Measurements from ENCODE around the gene GNAZ.

The GNAZ gene

DNA sequence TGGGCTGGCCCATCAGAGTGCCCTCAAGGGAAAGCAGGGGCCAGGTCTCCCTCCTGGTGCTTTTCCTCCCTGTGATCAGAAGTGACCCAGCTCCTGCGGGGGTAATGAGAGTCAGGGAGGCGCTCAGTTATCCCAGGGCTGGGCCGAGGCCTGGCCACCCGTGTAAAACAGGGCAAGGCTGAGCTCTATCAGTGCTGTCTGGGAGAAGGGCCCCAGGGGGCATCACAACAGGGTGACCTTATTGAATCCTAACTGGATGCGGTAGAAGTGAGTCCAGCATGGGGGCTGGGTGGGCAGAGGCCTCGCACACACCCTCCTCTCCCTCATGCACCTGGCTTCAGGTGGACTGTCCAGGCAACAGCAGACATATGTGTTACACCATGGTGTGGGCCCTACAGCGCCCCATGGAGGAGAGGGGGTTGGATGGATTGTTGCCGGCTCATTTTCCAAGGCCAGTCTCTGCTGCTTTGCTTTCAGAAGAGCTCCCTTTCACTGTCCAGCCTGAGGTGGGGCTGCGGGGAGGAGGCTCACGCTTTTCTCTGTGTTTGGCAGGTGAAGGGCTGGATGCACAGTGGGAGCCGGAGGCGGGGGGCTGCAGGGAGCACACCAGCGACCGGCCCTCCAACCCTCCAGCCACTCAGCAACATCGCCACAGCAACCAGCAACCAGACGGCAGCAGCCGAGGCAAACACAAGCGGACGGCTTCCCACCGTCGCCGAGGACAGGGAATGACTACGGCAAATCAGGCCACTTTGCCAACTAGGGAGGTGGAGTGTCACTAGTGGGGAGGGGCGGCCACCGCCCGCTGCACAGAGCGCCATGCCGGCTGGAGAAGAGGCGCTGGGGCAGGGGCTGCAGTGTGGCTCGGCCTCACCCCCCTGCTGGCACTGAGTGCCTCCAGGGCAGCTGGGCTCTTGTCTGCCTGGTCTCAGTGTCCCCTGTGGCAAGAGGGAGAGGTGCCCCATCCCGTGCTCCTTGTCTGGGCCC is 24.7 kb downstream of the GNAZ start:
- no peak for DNase-seq

DNA sequence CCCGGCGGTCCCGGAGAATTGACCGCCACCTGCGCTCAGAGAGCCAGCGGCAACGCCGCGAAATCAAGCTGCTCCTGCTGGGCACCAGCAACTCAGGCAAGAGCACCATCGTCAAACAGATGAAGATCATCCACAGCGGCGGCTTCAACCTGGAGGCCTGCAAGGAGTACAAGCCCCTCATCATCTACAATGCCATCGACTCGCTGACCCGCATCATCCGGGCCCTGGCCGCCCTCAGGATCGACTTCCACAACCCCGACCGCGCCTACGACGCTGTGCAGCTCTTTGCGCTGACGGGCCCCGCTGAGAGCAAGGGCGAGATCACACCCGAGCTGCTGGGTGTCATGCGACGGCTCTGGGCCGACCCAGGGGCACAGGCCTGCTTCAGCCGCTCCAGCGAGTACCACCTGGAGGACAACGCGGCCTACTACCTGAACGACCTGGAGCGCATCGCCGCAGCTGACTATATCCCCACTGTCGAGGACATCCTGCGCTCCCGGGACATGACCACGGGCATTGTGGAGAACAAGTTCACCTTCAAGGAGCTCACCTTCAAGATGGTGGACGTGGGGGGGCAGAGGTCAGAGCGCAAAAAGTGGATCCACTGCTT is 25.5 kb downstream of the GNAZ start:
- DNase-seq: no peak

DNA sequence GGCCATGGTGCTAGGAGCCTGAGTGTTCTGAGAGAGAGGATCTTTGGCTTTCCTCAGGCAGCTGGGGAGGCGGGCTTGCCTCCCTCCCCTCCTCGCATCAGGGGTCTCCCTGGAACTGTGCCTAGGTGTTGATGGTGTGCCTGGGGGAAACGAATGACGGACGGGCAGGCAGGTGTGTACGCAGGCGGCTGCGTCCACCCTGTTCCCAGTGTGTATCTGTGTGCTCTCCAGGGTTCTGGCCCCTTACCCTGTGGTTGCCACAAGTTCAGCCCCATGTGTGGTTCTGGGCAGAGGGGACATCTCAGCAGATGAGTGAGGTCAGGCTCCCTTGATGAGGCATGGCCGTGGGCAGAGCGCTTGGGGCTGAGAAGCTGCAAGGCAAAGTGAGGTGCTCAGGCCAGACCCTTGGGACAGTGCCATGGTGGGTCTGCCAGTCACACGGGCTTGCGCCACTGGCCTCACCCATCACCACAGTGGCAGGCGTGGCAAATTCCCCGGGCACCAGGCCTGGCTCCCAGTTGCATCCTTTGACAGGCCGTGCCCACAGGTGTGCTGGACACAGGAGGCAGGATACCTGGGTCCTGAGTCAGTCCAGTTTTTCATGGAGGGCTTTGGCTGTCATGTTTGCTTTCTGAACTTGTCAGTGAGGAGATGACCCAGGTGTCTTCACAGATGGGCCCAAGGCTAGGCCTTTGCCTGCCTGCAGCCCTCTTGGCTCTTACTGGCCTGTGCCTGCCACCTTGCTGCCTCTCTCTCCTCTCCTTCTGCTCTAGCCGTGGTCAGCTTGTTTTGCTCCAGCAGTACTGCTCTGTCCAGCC is 27.3 kb downstream of the GNAZ start:
- DNase-seq: no peak

DNA sequence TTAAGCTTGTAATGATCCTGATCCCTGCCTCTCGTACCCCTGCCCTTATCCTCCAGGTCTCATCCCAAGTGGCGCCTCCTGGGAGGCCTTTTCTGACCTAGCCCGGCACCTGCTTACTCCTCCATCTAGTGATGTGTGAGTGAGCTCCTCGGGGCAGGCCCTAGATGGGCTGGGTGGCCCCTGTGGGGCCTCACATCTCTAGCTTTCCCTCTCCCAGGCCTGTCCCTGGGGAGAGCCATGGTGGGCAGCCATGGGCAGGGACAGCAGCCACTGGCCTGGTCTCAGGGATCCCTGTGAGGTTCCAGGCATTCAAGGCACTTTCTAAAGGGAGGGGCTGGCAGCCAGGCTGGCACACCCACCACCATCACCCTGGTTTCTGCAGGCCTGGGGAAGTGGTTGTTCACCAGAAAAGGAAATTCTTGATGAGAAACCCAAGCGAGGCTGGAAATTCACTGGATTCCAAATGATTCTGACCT is 27.9 kb downstream of the GNAZ start:
- DNase-seq: no peak

DNA sequence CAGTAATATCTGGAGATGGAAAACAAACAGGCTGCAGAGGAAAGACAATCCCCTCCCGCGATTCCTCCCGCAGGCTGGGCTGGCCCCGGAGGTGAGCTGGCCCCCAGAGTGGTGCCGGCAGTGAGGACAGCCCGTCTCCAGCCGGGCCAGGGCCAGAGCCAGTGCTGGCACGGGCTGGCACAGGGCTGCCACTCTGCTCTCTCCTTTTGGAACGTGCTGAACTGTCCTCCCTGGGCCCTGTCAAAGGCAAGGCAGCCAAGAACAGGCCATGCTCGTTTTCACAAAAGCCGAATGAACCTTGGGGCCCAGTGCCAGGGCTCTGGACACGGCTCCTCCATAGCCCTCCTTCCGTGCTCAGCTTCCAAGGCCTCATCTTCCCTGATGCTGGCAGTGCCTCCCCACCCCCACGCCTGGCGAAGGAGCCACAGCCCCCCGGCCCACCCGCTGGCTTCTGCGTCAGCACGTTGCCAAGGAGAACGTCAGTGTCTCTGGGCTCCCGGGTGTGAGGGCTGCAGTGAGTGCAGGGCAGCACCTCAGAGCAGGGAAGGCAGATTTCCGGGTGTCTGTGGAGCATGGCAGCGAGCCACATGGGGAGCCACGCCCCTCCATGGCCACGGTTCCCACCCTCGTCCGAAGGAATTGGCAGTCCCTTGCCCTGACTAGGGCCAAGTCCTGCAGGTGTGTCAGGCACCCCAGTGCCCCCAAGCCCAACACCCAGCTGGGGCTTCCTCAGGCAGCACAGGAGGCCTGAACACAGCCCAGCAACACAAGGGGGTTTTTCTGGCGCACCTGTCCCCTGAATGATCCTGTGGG is 28.6 kb downstream of the GNAZ start:
- peak in 1 of 2 experiments; percentile 33 for DNase-seq

DNA sequence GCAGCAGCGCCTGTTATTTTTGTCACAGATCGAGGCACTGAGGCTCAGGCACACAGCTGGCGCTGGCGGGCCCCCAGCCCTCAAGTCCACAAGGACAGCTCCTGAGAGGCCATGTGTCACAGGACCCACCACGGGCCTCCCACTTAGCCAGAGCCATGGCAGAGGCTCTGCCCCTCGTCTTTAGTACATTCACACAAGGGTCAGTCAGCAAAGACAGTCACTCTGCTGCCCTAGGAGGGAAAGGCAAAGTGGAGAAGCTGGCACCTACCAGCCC is 29.1 kb downstream of the GNAZ start:
- no peak for DNase-seq

DNA sequence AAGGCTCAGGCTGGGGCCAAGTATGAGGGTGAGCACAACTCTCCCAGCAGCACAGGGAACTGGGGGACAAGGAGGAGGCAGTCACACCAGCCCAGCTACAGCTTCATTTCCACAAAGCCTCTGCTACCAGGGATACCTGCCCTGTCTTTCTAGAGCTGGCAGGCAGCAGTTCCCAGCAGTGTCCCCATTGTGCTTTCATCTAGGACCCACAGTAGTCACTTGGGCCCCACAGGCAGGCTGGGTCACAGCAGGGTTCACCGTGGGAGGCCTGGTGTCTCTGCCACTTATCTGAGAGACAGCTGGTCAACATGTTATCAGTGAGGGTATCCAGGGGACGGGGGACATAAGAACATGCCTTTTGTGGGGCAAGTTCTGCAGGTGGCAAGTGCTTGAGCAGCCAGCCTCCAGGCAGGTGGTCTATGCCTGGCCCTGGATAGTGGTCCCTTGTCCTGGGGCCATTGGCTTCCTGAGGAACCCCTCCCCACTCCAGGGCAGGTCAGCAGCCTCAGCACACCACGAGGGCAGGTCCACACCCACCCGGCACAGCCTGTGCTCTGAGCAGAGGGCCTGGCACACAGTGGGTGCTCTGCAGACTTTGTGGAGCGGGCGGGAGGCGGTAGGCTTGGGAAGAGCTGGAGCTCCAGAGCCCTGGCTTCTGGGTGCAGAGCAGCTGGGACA is 29.9 kb downstream of the GNAZ start:
- DNase-seq: no peak

DNA sequence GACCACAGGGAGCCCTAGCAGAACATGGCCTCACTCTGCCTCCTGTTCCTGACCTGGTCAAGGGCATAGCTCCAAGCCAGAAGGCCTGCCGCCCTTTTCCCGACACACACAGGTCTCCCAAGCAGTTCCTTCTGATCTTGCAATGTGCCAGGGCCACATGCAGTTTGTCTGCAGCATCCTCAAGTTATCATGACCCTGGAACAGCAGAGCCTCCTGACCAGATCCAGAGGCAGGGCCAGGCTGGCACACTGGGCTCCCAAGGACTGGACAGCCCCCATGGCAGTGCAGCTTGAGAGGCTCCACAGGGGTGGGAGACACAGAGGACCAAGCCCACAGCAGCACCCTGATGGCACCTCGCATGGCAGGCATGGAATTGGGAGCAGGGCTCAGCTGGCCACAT is 31.2 kb downstream of the GNAZ start:
- DNase-seq: no peak

DNA sequence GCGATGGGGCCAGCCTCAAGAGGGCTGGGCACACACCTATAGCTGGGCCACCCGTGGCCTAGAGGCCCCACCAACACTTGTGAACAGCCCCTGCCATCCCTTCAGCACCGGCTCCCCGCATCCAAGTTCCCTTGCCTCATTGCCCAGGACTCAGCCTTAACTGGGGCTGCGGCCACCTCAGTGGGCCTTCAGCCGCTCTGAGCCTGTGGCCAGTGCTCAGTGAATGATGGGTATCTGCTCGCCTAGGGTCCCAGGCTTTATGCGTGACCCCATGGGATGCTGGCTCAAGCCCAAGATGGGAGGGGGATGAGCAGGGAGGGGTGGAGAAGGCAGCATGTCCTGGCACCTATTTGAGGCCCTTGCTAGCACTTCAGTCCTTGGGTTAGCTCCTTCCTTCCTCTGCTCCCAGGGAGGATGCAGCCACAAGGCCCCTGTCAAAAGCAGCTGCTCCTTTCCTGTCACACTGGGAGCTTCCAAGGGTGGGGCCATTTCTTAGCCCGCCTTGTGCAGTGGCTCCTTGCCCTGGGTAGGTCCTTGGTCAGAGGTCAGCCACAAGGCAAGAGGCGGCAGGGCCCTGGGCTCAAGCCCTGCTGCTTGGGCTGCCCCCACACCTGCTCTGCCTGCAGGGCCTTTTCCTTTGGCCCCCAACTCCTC is 31.8 kb downstream of the GNAZ start:
- DNase-seq: no peak

DNA sequence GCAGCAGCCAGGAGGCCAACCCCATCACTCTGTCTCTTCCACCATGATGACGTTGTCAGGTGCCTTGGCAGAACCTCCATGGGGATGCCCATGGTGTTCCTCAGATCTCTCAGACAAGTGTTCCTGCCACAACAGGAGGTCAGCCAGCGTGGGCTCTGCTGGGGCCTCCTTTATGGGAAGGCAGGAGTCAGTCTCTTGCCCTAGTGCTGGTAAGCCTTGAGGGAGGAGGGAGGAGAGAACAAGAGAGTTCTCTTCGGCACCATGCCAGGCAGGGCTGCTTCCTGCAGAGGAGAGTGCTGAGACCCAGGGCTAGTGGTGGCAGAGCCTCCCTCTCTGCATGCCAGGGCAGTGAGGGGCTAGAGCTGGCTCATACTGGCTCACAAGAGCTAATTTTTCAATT is 32.5 kb downstream of the GNAZ start:
- peak in 1 of 2 experiments; percentile 44 for DNase-seq

DNA sequence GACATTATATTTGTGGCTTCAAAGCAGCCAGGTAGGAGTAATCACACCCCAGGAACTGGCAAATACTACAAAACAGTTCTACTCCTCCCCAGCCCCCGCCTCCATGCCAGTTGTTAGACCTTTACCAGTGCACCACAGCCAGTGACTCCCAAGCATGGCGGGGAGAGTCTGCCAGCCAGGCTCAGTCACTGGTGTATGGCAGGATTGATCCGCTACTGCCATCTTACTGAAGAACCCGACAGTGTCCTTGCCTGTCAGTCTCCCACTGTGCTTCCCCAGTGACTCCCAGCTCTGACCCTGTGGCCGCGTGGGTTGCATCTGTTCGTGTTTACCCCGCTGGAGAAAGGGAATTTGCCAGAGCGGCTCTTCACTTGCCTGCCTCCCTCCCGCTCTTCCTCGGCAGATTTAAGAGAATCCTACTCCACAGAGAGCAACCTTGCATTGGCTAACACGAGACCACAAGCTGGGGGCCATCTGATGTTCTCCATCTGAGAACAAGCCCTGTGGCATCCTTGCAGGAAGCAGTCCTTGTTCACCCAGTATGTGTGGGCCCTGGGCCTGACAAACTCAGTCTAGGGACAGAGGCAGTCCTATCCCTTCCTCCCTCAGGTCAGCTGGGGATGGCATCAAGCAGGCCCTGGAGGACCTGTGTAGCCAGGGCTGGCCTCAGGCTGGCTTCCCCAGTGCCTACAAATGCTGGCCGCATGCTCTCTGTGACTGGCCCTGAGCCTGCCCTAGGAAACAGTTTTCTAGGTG is 33.1 kb downstream of the GNAZ start:
- no peak for DNase-seq

DNA sequence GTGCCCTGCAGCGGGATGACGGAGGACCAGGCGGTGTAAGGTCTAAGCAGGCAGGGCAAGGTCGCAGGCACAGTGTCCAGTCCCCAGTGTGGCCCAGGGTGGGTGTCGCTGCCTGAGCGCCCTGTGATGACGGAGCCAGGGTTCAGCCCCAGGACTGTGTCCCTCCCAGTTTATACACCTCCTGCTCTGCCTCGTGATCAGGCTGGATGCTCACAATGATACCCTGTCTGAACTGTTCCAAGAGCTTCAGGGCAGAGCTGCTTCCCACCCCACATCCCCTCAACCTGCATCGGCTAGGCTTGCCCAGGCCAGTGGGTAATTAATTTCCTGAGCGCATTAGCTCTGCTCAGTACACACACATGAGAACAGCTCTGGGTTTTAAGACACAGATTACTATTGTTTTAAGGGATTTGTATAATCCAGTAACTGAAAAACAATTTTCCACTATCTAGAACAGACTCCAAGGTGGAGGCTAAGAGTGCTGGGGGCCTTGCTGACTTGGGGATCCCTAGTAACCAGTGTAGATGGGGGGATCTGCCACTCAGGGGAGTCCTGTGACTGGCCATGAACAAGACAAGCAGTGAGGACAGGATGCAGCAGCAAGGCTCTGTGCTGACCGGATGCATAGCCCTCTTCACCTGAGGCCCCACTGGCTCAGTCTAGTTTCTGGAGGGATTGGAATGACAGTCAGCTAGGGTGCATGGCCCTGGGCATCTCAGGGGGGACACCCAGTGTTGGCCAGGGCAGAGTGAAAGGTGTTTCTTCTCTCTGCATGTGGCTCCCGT is 34.1 kb downstream of the GNAZ start:
- no peak for DNase-seq

DNA sequence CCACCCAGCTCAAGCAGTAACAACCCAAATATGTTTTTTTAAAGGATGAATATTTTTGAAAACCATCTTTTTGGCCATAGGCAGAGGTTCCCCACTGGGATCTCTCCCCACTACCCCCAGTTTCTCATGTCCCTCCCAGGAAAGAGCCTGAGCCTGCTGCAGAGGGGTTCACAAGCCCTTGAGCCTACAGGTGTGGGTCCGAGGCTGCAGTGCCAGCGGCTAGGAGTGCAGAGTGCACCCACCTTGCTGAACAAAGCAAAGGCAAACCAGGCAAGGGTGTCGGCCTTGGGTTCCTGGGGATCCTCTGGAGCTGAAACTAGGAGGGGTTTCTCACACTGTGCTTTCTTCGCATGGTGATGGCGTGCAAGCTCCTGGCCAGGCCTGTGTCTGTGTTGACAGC is 35.0 kb downstream of the GNAZ start:
- DNase-seq: no peak

DNA sequence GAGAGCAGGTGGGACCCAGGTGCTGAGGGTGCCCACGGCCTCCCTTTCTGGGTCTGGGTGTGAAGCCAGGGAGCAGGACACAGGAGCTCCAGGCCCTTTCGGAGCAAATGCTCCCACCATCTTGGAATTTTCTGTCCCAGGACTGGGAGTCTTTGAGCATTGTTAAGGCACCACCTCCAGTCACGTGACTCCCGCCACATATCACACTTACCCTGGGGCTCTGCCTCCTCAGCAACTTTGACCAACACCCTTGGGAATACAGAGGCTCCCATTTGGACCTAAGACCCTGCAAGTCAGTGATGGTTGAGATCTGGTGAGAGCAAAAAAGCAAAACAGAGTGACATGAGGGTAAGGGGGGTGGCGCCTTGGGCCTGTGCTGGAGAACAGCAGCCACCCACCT is 35.6 kb downstream of the GNAZ start:
- no peak for DNase-seq

DNA sequence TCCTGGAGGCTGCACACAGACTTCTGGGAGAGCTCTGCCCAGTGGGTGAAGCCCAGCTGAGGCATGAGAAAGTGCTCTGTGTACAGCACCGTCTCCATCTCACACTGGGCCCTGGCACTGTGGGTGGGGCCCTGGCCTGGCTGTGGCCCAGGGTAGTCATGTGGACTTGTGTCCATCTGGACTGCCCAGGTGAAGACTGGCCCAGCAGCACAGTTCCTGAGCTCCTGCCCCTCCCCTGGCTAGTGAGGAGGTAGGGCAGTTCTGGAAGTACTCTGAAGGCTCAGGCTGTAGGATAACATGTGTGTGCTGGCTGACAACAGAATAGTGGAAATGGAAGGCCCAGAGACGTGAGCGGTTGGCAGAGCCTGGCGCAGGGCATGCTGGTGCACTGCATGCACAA is 36.0 kb downstream of the GNAZ start:
- DNase-seq: no peak

DNA sequence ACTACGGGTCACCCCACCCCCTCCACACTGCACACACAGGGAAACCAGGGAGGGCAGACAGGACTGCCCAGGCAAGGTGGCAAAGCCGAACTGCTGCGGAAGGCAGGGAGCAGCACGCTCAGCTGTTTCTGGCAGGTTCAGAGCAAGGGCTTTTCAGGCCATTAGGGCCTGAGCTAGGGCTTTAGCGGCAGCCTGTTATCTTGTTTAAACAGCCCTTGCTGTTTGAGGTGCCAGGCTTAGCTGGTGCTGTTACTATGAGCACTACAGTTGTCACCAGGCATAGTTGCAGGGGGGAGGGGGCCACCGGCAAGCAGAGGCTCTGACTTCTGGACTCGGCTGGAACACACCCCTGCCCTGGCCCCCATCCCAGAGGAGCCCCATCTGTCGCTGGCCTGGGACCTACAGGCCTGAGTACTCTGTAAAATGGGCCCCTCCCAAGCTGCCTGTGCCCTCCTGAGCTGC is 36.6 kb downstream of the GNAZ start:
- peak in 1 of 2 experiments; percentile 68 for DNase-seq

DNA sequence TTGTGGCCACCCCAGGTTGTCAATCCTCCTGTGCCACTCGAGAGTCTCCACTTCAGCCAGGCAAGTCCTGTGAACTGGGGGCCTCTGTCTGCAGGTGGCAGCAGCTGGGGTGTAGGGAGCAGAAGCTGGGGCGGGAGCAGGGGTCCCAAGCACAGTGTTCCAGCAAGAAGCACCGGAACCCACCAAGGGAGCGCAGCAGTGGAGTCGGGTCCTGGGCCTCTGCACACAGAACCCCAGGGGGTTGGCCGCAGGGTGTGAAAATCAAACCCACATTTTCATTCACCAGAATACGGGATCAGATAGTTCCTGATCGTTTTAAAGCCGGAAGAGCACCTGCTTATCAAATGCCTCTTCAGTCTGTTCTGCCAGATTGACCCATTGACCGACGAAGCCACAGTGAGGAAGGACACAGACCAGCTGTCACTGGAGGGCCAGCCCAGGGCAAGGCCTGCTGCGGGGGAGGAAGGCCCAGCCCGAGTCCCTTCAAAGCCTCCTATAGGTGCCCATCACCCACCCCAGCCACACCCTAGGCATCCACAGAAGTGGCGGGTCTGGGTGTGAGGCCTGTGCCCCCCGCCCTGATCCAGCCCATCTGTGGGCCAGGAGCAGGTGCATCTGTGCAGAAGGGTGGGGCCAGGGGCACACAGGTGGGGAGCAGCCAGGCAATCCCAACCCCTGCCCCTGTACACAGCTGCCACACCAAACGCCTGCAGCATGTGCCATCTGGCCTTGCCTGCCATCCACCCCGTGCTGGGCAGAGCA is 37.3 kb downstream of the GNAZ start:
- no peak for DNase-seq

DNA sequence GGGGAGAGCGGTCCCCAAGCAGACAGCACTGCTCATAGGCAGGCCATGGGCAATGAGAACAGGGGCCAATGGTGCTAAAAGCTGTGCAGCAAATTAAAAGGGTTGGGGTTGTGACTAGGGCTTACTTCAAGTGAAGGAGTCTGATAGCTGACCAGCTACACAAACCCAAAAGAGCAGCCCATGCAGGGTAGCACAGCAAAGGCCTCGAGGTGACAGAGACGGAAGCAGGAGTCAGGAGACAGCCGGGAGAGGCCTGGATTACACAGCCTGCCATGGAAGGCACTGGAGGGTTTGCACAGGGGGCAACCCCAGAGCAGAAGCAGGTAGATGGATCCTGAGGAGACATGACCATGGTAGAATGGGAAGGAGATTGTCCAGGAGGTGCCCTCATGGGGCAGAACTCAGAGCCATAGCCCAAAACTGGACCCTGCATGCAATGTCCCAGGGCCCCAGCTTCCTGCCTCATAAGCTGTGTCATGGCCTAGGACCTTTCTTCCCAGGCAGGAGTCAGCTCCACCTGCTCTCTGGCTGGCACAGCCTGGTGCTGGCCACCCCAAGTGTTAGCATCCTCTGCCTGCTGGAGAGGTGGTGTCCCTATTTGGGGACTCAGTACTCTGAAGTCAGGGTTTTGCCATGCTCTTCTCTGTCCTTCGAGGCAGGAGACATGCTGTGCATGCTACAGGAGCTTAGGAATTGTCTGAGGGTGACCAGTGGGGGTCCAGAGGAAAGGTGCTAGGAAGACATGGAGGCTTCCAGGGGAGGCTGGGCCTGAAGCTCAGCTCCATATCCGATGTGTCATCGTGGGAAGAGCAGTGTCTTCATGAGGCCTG is 38.1 kb downstream of the GNAZ start:
- DNase-seq: no peak

Measured in NCI-H446 (cell line).